Skeletal muscle tissue (tissue), 4 donors: ENCODE results near the gene PUDP. TPM values are rescaled to one million over a fixed set of nuclear protein-coding genes. Genes with fewer than 3 reads are reported as not detected.
"Not testable (repeated sequence)": the region's sequence is repeated elsewhere in the genome, so short reads cannot be mapped to it uniquely, and the experiment has no call there.

Source experiments
- H3K27ac ChIP-seq: one replicate; pipeline ENCODE4 v1.7.0; 2013; ENCODE audit warnings: mild to moderate bottlenecking, low read depth, low read length, inconsistent platforms
- H3K27me3 ChIP-seq, 3 donors: one replicate each; pipeline ENCODE4 v1.7.0; 2013; ENCODE audit warnings: low read length in 3 of 3; ENCODE audit not compliant: control insufficient read depth in 3 of 3, insufficient read depth in 3 of 3
- H3K36me3 ChIP-seq, 3 donors: one replicate each; pipeline ENCODE4 v1.7.0; 2013; ENCODE audit warnings: low read length in 3 of 3; ENCODE audit not compliant: control insufficient read depth in 3 of 3, insufficient read depth in 3 of 3
- H3K4me1 ChIP-seq, 3 donors: one replicate each; pipeline ENCODE4 v1.7.0; 2013; ENCODE audit warnings: low read length in 3 of 3, mild to moderate bottlenecking in 3 of 3; ENCODE audit not compliant: control insufficient read depth in 3 of 3, insufficient read depth in 3 of 3
- H3K4me3 ChIP-seq, 3 donors: one replicate each; pipeline ENCODE4 v1.7.0; 2013; ENCODE audit warnings: low read length in 3 of 3
- H3K9ac ChIP-seq, 3 donors: one replicate each; pipeline ENCODE4 v1.7.0; 2013; ENCODE audit warnings: low read length in 3 of 3, mild to moderate bottlenecking in 3 of 3, moderate library complexity in 2 of 3, low read depth in 1 of 3
- H3K9me3 ChIP-seq, 3 donors: one replicate each; pipeline ENCODE4 v1.7.0; 2013; ENCODE audit warnings: low read length in 3 of 3; ENCODE audit not compliant: control insufficient read depth in 3 of 3
- total RNA-seq: library from RNA; depleted of rRNA; stranded (reverse); fragments of >200 nt; gene quantifications from one replicate; pipeline ENCODE4 v1.2.3, GENCODE V29; 2014
- donor health status: Osteomylitis.

The PUDP gene
- total RNA-seq, 1 donor from 2014 or later = 15.1 TPM

DNA sequence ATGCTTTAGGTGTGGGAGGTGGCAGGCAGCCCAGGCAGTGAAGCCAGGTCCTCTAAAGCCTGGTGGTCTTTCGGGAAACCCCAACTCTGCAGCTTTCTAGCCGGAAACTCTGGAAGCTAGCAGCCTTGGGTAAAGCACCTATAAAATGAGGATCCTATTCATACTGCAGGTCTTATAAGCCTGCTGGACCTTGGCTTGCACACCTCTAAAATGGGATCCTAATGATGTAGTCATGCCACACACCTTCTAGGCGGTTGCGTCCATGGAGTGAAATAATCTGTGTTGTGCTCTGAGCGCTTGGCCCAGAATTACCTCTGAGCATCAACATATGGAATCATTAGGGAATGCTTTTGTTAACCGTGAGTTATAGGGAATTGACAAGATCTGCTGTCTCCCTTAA is 36.4 kb downstream of the PUDP start:
- no peak overlapping the region for H3K27ac ChIP-seq
- H3K4me1 ChIP-seq = peaks cover 3 to 22% (median 9%) of the 10 kb centered on the region in 3 donors
- no peak overlapping the region for H3K9ac ChIP-seq
- no peaks in the 10 kb centered on the region for H3K27me3 ChIP-seq
- H3K36me3 ChIP-seq = no peaks in the 10 kb centered on the region
- no peaks in the 10 kb centered on the region for H3K9me3 ChIP-seq
- no peak overlapping the region for H3K4me3 ChIP-seq

DNA sequence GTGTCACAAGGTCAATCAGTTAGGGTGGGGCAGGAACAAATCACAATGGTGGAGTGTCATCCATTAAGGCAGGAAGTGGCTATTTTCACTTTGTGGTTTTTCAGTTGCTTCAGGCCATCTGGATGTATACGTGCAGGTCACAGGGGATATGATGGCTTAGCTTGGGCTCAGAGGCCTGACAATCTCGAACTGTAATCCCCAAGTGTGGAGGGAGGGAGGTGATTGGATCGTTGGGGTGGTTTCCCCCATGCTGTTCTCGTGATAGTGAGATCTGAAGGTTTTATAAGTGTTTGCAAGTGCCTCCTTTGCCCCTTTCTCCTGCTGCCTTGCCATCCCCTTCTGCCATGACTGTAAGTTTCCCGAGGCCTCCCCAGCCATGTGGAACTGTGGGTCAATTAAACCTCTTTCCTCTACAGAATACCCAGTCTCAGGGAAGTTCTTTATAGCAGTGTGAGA is 37.1 kb downstream of the PUDP start:
- Histone ChIP-seq H3K27ac (no peak overlapping the region), H3K27me3 (no peaks in the 10 kb centered on the region), H3K36me3 (no peaks in the 10 kb centered on the region), H3K4me3 (no peak overlapping the region), H3K9me3 (no peaks in the 10 kb centered on the region), H3K4me1 (peaks cover 2 to 15% (median 7%) of the 10 kb centered on the region in 3 donors), H3K9ac (no peak overlapping the region)

DNA sequence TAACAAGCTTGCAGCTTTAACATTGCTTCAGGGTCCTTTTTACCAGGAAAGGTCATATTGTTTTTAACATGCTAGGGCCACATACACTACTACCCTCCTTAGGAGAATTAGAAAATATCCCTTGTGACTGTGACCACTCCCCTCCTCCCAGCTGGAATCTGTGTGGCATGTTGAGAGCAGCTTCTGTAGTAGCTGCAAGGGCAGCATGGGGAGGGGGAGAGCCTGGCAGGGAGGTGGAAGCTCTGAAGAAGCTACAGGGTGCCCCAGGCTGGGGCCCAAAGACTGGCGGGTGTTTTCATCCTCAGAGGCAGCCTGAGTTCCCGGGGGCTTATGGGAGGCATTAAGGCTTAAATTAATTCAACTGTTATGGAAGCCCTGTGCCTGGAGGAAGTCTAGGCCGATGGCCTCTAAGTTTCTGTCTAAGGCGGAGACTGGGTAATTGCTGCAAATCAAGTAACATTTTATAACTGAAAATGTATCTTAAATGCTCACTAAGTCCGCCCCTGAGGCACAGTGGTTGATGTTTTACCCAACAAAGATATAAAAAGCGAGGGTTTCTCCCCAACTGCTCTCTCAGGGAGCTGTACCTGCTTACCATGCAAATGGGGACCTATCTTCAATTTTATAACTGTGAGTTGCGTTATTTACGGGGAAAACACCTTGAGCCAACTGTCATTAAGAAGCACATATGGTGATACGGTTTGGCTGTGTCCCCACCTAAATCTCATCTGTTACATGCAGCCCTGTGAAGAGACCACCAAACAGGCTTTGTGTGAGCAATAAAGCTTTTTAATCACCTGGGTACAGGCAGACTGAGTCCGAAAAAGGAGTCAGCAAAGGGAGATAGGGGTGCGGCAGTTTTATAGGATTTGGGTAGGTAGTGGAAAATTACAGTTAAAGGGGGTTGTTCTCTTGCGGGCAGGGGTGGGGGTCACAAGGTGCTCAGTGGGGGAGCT is 37.8 kb downstream of the PUDP start:
- Histone ChIP-seq H3K27ac (no peak overlapping the region), H3K36me3 (no peaks in the 10 kb centered on the region), H3K9ac (no peak overlapping the region)

DNA sequence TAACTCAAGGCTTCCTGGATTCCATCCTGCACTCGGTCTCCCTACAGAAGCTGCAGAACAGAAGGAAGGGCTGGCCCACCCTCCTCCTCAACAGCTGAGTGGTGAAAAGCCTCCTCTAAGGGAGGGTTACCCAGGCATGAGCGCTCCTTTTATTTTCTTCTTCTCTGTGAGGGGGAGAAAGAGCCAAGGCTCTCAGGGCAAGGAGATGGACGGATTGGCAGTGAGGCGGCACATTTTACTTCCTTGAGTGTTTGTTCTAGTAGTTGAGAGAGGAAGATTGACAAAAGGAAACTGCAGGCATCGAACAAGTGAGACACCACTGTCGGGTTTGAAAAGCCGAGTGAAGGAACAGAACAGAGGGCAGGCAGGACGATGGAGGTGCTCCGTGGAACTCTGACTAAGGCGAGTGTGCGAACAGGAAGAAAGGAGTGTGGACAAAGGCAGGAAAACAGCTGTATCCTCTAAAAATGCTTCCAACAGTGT is 38.9 kb downstream of the PUDP start:
- Histone ChIP-seq H3K27me3 (no peaks in the 10 kb centered on the region), H3K4me3 (no peak overlapping the region), H3K9ac (peak overlapping the region in 1 of 3 donors; percentile 16), H3K4me1 (peaks cover 0 to 5% (median 5%) of the 10 kb centered on the region in 3 donors), H3K36me3 (peaks cover 0 to 5% (median 3%) of the 10 kb centered on the region in 3 donors), H3K27ac (no peak overlapping the region), H3K9me3 (no peaks in the 10 kb centered on the region)

More for the DNA sequence above, 37.8 kb downstream of the PUDP start:
- no peak overlapping the region for H3K4me3 ChIP-seq
- H3K27me3 ChIP-seq = no peaks in the 10 kb centered on the region
- H3K4me1 ChIP-seq = peaks cover 0 to 8% (median 5%) of the 10 kb centered on the region in 3 donors
- H3K9me3 ChIP-seq = no peaks in the 10 kb centered on the region

DNA sequence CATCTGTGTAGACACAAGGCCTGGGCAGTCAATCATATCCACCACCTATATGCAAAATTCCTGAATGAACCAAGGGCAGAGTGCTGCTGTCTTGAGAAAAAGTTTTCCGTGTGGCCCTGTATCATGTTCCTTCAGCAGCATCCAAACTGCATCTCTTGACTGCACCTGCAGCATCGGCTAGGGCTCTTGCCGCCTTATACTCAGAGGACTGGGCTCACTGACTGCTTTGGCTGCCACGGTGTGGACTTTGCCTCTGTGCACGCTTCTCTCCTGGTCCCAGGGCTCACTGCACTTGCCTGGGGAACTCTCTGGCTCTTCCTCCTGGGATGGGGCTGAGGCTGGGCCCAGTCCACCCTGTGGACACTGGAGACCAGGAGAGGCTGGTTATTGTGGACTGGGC is 39.9 kb downstream of the PUDP start:
- Histone ChIP-seq H3K36me3 (peaks cover 0 to 7% (median 3%) of the 10 kb centered on the region in 3 donors), H3K4me3 (no peak overlapping the region), H3K27ac (no peak overlapping the region), H3K4me1 (peaks cover 0 to 5% (median 5%) of the 10 kb centered on the region in 3 donors), H3K9ac (no peak overlapping the region), H3K27me3 (no peaks in the 10 kb centered on the region), H3K9me3 (no peaks in the 10 kb centered on the region)

DNA sequence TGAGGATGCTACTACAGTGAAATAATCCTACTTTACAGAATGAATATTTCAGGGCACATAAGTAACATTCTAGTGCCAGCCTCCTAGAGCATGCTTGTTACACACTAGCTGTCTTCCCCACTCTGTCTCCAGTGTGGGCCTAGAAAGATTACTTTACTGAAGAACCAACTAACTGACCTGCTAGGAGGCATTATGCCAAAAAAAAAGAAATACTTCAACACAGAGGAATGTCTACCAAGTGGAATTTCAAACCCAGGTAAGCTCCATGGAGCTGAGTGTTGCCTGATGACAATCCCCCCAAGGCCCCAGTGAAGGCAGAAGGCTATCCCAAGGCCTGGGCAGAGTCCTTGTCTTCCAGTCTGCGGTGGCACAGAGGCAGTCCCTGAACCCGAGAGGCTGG is 41.3 kb downstream of the PUDP start:
- no peaks in the 10 kb centered on the region for H3K9me3 ChIP-seq
- H3K27me3 ChIP-seq = no peaks in the 10 kb centered on the region
- H3K4me3 ChIP-seq = no peak overlapping the region
- H3K27ac ChIP-seq = no peak overlapping the region
- peaks cover 0 to 7% (median 3%) of the 10 kb centered on the region in 3 donors for H3K36me3 ChIP-seq
- peaks cover 0 to 5% (median 5%) of the 10 kb centered on the region in 3 donors for H3K4me1 ChIP-seq
- H3K9ac ChIP-seq = no peak overlapping the region

DNA sequence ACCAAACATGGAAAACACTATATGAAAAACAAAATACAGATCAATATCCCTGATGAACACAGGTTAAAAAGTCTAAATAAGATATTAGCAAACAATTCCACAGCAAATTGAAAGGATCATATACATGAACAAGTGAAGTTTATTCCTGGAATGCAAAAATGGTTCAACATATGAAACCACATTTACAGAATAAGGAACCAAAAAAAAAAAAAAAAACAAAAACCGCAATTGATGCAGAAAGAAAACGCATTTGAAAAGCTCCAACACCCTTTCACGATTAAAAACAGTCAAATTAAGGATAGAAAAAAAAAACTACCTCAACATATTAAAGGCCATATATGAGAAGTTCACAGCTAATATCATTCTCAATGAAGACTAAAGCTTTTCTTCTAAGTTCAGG is 45.8 kb downstream of the PUDP start:
- Histone ChIP-seq H3K27ac (no peak overlapping the region), H3K9ac (no peak overlapping the region), H3K4me1 (no peaks in the 10 kb centered on the region), H3K27me3 (no peaks in the 10 kb centered on the region), H3K9me3 (no peaks in the 10 kb centered on the region), H3K36me3 (peaks cover 2 to 13% (median 3%) of the 10 kb centered on the region in 3 donors), H3K4me3 (no peak overlapping the region)

DNA sequence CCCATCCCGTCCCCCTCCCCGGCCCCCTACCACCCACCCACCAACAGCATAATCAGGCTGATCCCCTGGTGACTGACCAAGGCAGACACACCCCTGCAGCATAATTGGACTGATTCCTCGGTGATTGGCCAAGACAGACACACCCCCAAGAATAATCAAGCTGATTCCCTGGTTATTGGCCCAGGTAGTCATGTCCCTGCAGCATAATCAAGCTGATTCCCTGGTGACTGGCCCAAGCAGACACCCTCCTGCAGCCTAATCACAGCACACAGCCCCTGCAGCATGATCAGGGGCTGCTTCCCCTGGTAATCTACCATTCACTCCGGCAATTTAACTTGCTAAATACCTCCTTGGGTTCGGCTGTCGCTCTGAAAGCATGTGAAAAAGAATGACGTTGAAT is 47.9 kb downstream of the PUDP start:
- Histone ChIP-seq H3K27me3 (no peaks in the 10 kb centered on the region), H3K4me1 (no peaks in the 10 kb centered on the region)

DNA sequence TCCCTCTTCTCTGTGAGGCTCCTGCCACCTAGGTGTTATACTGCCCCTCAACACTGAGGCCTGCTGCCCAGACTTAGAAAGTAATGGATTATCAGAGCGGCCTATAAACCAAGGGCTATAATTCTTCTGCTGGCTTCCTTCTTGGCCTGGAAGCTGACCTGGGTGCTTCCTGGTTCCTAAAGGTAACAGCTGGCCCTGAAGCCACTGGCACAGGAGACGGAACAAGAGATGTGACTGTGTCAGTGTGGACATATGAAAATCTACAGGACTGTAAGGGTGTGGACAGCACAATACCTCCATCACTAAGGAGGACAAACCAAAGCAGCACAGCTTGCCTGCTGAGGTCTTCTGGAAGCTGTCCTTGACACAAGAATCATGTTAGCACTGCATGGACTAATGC is 52.3 kb downstream of the PUDP start:
- not testable (repeated sequence) for H3K9ac ChIP-seq, H3K4me1 ChIP-seq, H3K27me3 ChIP-seq, H3K36me3 ChIP-seq, H3K4me3 ChIP-seq, H3K27ac ChIP-seq, H3K9me3 ChIP-seq

More for the DNA sequence above, 47.9 kb downstream of the PUDP start:
- H3K9ac ChIP-seq = no peak overlapping the region
- H3K27ac ChIP-seq = no peak overlapping the region
- no peak overlapping the region for H3K4me3 ChIP-seq
- peaks cover 2 to 13% (median 3%) of the 10 kb centered on the region in 3 donors for H3K36me3 ChIP-seq
- H3K9me3 ChIP-seq = no peaks in the 10 kb centered on the region

DNA sequence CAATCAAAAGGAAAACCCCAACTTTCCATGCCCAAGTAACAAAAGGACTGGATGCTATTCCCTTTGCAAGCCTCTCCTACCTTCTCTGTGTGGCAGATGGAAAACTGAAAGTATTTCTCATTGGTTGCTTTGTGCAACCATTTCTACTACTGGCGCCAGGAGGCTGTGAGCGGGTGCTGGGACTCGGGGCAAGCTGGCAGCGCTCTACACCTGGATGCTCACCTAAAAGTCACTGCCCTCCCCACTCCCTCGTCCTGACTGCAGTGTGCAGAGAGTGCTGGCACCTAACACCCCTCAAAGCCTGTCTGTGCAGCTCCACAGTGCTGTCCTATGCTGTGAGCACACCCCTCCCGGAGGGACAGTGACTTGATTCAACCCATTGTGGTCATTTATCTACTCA is 54.6 kb downstream of the PUDP start:
- Histone ChIP-seq H3K27me3 (no peaks in the 10 kb centered on the region), H3K4me3 (no peak overlapping the region), H3K4me1 (no peaks in the 10 kb centered on the region), H3K9me3 (no peaks in the 10 kb centered on the region), H3K9ac (no peak overlapping the region), H3K36me3 (peaks cover 0 to 6% (median 2%) of the 10 kb centered on the region in 3 donors), H3K27ac (no peak overlapping the region)
